ENCODE measurements around the gene NCAPG2. TPM values are rescaled to one million over a fixed set of nuclear protein-coding genes. Genes with fewer than 3 reads are reported as not detected.

Gene NCAPG2
- total and polyA plus RNA-seq, 3 donors from 2014 or later: 30.2 to 53.9 (median 34.0) TPM

GRCh38 chr7:158745057-158745715 is 40.6 kb upstream of the NCAPG2 start:
- Histone ChIP-seq H3K27me3 (no peaks in the 10 kb centered on the region), H3K4me1 (no peaks in the 10 kb centered on the region), H3K9me3 (no peaks in the 10 kb centered on the region), H3K27ac (no peak overlapping the region), H3K4me3 (no peak overlapping the region), H3K36me3 (ENCODE audit: low read depth, missing control alignments) (no peaks in the 10 kb centered on the region)
- DNase-seq: no peak
- intact Hi-C loops (cut with DNase I; ENCODE audit: low total_unique reads): no loop called here
- 82 to 89% methylated on average over 10 of the region's 10 CpGs for WGBS, 2 donors
- no peak for TF ChIP-seq POLR2A (IDR thresholded peaks at IDR 0.05)
- no peak for TF ChIP-seq CTCF (IDR thresholded peaks at IDR 0.05)

- Histone ChIP-seq H3K9me3 (no peaks in the 10 kb centered on the region), H3K27me3 (no peaks in the 10 kb centered on the region), H3K4me3 (no peak overlapping the region), H3K36me3 (ENCODE audit: low read depth, missing control alignments) (no peaks in the 10 kb centered on the region), H3K4me1 (no peaks in the 10 kb centered on the region), H3K27ac (no peak overlapping the region)
- WGBS, 2 donors: 93 to 96% methylated on average over 4 of the region's 4 CpGs
- intact Hi-C loops (cut with DNase I; ENCODE audit: low total_unique reads): no loop called here
- TF ChIP-seq POLR2A (IDR thresholded peaks at IDR 0.05) (no peak), CTCF (IDR thresholded peaks at IDR 0.05) (no peak)
- no peak for DNase-seq
Measured at GRCh38 chr7:158744070-158744469, 39.5 kb upstream of the NCAPG2 start.

GRCh38 chr7:158743219-158743618 is 38.6 kb upstream of the NCAPG2 start:
- H3K27ac ChIP-seq: no peak overlapping the region
- H3K4me3 ChIP-seq: no peak overlapping the region
- intact Hi-C loops (cut with DNase I; ENCODE audit: low total_unique reads): no loop called here
- TF ChIP-seq POLR2A (IDR thresholded peaks at IDR 0.05) (no peak), CTCF (IDR thresholded peaks at IDR 0.05) (no peak)
- WGBS, 2 donors: 94 to 95% methylated on average over 15 to 17 of the region's 17 CpGs
- H3K27me3 ChIP-seq: no peaks in the 10 kb centered on the region
- H3K36me3 ChIP-seq (ENCODE audit: low read depth, missing control alignments): no peaks in the 10 kb centered on the region
- DNase-seq: no peak
- no peaks in the 10 kb centered on the region for H3K4me1 ChIP-seq
- H3K9me3 ChIP-seq: no peaks in the 10 kb centered on the region

GRCh38 chr7:158742065-158742821 is 37.6 kb upstream of the NCAPG2 start:
- no peak overlapping the region for H3K27ac ChIP-seq
- DNase-seq: no peak
- no peaks in the 10 kb centered on the region for H3K9me3 ChIP-seq
- H3K36me3 ChIP-seq (ENCODE audit: low read depth, missing control alignments): no peaks in the 10 kb centered on the region
- 96 to 98% methylated on average over 17 to 19 of the region's 19 CpGs for WGBS, 2 donors
- no peaks in the 10 kb centered on the region for H3K27me3 ChIP-seq
- intact Hi-C loops (cut with DNase I; ENCODE audit: low total_unique reads): no loop called here
- H3K4me3 ChIP-seq: no peak overlapping the region
- TF ChIP-seq POLR2A (IDR thresholded peaks at IDR 0.05) (no peak), CTCF (IDR thresholded peaks at IDR 0.05) (no peak)
- H3K4me1 ChIP-seq: no peaks in the 10 kb centered on the region
